ENCODE data around the gene USHBP1.
A peak's percentile ranks its signal among the peaks of the same experiment; 100 is the strongest.

USHBP1 gene

DNA sequence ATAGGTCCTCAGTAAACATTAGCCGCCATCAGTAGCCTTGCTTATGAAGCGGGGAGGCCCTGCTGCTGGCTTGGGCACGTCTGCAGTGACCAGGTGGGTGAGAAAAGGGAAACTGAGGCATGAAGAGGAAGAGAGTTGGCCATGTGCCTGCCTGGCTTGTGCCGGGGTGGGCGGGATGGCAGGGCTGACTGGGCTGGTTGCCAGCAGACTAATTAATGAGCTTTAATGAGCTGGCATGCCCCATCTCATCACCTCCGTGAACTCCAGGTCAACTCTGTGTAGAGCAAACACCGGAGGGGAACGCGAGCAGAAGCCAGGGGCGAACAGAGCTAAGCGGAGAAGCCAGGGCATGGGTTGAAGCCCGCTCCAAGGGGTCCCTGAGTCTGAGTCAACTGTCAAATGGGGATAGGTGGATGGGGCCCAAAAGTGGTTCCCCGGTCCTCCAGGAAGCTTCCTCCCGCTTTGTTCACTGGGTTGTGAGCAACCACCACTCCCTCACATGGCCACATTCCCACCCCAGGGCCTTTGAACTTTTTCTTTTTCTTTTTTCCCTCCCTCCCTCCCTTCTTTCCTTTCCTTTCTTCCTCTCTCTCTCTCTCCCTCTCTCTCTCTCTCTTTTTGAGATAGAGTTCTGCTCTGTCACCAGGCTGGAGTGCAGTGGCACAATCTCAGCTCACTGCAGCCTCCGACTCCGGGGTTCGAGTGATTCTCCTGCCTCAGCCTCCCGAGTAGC lies 27.6 kb downstream of the USHBP1 start:
- peak; percentile 44 for DNase-seq

DNA sequence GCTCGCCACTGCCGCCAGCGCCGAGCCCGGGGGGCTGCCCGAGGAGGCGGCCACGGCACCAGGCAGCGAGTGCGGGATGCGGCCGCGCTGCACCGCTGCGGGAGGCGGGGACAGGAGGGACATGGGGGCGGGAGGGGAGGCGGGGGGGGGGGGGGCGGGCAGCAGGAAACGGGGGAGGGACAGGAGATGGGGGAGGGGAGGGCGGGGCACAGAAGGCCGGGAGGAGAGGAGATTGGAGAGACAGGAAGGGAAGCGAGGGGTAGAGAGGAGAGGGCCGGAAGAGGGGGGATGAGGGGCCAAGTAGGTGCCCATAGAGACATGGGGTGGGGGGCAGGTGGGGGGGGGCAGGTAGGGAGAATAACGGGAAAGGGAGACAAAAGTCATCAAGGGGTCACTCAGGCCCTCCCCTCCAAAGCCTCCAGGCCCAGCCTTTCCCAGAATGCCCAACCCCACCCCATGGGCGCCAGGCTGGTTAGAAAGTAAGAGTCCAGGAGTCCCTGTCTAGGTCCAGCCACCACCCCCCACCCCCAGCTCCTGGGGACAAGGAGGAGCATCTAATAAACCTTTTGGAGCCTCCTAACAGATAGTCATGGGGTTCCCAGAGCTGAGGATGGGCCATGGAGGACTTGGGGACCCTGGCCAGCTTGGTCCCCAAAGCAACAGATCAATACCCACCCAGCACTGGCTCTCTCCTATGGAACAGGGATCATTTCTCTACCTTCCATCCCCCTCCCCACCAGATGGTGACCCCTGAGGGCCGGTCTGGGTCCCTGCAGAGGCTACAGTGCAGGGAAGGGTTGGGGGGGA lies 28.4 kb downstream of the USHBP1 start:
- peak; percentile 46 for DNase-seq

DNA sequence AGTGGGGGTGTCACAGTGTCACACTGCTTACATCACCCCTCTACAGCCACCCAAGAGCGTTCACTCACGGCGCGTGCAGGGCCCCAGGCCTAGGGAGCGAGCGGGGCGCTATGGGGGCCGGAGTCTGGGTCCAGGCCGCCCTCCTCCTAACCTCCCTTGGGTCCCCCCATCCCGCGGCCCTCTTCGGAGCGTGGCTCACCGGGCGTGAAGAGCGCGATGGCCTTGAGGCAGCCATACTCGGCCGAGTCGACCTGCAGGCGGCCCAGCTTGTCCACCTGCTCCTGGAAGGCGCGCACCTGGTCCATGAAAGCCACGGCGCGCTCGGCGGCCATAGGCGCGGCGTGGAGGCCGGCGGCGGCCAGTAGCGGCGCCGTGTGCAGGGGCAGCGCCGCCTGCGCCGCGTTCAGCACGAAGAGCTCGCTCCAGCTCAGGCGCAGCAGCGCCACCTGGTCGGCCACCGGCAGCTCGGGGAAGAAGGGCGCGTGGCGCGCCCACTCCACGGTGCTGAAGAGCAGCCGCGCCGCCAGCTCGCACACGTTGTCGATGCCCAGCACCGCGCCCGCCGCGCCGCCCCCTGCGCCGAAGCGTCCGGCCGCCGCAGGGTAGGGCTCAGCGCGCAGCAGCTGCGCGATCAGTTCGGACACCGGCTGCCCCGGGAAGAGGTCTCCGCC lies 29.1 kb downstream of the USHBP1 start:
- peak; percentile 66 for DNase-seq

DNA sequence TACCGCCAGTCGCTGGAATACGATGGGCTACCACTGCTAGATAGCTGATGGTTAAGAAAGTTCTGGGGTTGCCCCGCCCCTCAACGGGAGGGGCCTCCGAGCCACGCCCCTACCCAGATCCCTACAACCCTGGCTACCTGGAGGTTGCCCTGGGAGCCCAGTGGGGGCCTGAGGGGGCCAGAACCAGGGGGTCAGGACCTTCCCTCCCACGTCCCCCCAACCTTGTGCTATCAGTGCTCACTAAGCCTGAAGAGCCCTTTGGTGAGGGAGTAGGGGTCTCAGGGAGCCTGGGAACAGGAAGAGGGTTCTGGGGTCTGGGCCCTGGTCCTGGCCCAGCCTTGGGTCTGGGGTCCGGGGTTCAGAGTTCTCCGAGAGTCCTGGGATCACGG lies 29.6 kb downstream of the USHBP1 start:
- peak; percentile 82 for DNase-seq

DNA sequence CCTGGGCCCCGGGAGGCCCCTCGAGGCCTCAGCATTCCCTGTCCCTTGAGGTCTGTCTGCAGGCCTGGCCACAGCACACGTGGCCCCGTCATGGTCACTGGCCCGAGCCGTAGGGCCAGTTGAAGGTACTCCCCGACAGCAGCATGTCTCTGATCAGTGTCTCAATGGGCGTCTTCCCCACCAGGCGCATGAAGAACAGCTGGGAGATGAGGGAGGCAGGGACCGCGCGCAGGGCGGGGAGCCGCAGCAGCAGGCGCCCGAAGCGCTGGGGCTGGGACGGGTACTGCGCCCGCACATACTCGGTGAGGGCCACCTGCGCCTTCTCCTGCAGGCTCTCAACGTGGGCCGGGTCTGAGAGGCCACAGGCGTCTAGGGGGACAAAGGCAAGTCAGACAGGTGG lies 32.3 kb downstream of the USHBP1 start:
- no peak for DNase-seq

DNA sequence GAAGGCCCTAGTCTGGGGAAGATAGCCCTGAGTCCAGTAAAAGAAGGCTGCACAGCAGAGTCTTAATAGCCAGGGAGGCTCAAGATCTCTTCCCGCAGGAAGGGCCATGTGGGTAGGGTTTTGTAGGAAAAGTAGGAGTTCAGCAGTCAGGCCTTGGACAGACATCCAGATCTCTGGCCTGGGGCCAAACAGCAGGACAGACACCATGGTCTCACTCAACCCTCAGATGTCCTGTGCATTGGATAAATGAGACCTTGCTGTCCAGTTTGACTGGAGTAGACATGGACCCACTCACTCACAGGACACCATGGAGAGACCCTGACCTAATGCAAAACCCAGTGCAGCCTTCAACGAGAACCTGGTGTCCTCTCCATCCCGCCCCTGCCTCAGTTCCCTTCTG lies 34.7 kb downstream of the USHBP1 start:
- DNase-seq, result no peak

DNA sequence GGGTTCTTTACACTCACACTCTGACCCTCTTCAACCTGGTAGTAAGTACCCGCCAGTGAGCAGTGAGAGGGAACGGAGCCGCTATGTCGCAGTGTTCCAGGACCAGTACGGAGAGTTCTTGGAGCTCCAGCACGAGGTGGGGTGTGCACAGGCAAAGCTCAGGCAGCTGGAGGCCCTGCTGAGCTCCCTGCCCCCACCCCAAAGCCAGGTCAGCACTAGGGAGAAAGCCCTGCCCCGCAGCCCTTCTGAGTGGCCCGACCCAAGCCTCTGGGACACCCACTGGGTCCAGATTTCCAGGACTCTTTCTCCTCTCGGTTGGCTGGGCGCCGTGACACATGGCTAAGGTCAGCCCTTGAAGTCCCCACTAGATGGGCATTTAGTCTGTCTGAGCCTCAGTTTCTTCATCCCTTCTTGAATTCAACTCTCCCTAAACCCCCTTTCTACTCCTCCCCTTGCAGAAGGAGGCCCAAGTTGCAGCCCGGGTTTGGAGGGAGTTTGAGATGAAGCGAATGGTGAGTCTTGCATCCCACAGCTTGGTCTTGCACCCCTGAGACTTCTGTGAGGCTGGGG lies 36.7 kb downstream of the USHBP1 start:
- no peak for DNase-seq

DNA sequence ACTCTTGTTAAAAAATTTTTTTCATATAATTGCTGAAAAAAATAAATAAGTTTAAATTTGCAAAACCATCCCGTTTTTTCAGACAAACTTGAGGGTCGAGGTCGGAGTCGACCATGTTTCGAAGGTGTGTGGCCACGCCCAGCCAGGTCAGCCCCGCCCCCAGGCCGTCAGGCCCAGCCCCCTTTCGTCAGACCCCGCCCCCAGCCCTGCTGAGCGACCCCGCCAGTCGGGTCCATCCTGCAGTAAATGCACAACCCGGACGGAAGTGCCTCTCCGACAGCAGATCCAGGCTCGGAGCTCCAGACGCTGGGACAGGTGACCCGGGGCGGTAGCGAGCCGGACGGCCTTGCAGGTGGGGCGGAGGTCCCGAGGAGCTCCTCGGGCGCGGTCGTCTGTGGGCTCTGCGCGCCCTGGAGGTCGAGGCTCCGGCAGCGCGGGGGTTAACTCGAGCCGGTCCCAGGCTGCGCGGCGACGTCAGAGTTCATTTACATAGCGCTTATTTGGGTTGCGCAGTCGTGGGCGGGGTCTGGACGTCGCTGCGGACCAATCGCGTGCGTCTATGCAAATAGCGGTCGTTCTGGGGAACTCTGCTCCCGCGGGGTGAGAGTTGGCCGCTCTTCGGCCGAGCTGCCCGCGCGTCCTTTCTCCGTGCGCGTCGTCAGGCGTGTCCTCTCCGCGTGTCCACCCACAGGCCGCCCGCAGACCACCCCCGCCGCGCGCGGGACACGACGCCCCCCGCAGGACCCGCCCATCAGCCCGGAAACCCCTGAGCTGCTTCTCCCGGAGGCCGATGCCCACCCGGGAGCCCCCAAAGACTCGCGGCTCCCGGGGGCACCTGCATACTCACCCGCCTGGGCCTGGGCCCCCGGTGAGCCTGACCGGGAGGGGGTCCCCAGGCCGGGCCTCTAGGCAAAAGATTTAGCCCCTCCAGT lies 38.3 kb downstream of the USHBP1 start, which contains the start of gene OCEL1:
OCEL1 (plus strand) TSS at position 225 of the 932 bp plus-strand sequence; CDS start at position 247, 22 bp downstream.
- DNase-seq, result peak; percentile 98

DNA sequence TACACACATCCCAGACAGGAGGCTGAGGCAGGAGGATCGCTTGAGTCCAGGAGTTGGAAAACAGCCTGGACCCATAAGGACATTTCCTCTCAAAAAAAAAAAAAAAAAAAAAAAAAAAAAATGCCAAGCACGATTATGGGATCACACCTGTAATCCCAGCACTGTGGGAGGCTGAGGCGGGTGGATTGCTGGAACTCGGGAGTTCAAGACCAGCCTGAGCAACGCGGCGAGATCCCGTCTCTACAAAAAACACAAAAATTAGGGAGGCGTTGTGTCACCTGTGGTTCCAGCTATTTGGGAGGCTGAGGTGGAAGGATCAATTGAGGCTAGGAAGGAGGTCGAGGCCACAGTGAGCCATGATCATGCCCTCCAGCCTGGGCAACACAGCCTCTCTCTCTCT lies 39.5 kb downstream of the USHBP1 start:
- DNase-seq, result no peak

DNA sequence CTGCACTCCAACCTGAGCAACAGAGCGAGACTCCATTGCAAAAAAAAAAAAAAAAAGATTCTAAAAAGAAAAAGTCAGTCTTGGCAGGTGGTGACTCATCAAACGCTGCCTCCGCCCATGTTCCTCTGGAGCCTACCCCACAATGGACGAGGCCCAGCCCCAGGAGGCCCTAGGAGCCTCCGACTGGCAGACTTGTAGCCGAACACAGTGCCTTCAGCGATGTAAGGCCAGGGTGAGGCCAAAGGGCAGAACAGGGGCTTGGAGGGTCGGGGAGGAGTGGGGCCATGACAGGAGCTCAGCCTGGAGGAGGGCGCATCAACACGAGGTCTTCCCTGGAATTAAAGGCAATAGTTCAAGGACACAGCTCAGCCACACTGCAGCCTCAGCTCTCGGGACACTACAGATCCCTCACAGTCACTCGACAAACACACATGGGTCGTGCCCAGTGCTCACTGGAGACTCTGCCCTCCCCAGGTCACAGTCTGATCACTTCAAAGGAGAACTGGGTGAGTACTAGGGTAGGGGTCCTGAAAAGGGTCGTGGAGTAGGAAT lies 44.3 kb downstream of the USHBP1 start:
- peak; percentile 86 for DNase-seq

DNA sequence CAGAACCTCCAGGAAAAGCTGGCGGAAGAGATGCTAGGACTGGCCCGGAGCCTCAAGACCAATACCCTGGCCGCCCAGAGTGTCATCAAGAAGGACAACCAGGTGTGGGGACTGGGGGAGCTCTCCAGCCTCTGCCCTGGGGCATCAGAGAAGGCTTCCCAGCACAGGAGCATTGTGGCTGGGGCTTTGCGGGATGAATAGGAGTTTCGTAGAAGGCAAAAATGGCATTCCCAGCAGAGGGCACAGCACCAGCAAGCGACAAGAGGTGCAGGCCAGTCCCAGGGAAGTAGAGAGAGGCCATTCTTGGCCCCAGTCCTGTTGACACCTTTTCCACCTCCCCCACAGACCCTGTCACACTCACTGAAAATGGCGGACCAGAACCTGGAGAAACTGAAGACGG lies 45.3 kb downstream of the USHBP1 start:
- DNase-seq, result no peak

DNA sequence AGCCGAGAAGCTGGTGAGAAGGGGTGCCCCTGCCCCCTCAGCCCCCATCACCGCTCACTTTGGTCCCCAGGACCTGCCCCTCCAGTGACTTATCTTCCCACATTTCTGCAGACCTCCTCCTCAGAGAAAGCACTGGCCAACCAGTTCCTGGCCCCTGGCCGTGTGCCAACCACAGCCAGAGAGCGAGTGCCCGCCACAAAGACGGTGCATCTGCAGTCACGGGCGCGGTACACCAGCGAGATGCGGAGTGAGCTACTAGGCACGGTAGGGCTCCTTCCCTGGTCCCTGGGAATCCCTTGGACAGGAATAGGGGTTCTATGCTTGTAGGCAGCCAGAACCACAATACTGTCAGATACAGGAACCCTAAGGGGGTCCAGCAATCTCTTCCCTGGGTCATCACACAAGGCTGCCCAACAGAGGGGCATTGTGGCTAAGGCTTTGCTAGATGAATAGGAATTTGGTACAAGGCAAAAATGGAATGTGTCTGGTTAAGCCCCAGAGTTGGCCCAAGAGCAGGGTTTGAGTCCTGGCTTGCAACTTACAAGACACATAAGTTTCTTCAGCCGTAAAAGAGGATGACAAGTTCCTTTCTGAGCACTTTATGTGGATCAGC lies 48.4 kb downstream of the USHBP1 start:
- DNase-seq, result no peak

DNA sequence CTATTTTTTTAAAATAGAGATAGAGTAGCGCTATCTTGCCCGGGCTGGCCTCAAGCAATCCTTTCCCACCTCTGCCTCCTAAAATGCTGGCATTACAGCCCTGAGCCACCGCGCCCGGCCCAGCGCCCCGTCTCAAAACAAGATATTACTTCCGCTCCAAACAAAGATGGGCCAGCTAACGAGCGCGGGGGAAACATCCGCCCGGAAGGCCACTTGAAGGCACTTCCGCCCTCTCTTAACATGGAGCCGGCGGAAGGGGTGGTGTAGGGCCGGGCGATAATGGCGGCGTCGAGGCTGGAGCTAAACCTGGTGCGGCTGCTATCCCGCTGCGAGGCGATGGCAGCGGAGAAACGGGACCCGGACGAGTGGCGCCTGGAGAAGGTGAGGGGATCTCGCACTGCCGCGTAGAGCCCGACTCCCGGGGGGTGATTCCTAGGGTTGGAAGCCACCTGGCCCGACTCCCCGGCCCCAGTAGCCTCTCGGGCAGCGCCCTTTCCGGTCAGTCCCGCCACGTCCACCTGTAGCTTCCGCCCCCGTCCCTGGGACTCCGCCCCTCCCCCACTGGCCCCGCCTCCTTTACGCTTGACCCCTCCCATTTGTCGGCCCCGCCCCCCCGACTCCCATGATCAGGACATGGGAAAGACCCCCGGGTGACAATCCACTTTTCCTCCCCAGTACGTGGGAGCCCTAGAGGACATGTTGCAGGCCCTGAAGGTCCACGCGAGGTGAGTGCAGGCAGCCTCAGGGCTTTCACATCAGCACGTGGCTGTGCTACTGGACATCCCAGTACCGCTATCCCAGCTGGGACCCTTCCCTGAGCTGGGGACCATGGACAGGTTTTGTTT lies 49.2 kb downstream of the USHBP1 start, which contains the start of gene USE1:
USE1 (plus strand) TSS at position 231 of the 845 bp plus-strand sequence; CDS start at position 280, 49 bp downstream.
- peak; percentile 96 for DNase-seq

DNA sequence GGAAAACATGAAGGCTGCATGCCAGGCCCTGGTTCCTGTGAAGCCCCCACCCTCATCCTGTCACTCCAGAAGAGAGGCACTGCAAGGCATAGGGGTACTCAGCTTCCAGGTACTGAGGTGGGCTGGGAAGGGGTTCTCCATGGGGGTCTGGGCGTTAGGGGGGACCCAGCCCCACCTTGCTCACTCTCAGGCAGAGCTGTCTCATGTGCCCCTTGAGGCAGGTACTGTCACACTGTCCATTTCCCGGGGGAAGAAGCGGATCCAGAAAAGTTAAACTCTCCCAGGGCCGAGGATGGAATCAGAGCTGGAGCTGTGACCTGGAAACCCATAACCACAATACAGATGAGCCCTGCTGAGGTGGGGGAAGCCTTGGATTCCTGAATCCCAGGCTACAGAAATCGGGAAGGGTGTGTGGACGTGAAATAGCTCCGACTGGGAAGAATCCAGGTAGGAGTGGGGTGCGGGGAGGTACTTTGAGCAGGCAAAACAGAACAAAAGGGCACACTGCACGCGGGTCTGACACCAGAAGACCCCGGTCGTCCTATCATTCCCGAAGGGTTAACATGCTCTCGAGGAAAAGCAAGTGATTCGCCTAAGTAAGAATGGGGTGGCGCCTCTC lies 49.9 kb downstream of the USHBP1 start:
- DNase-seq, result no peak

DNA sequence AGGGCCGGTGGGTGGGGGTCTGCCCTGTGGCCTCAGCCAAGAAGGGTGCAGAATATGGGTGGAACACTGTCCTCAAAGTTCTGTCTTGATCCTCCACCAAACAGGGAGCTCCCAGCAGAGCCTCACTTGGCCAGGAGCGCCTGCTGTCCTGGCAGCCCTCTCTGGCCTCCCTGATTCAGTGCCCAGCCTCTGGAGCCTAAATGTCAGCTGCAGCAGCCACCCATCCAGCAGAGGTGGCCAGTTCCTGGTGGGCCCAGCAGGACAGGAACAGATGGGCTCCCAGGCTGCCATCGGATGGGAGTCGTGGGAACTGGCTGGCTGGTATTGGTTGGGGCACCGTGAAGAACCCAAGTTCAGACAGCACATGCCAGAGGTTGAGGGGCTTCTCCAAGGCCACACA lies 51.2 kb downstream of the USHBP1 start:
- DNase-seq, result no peak

DNA sequence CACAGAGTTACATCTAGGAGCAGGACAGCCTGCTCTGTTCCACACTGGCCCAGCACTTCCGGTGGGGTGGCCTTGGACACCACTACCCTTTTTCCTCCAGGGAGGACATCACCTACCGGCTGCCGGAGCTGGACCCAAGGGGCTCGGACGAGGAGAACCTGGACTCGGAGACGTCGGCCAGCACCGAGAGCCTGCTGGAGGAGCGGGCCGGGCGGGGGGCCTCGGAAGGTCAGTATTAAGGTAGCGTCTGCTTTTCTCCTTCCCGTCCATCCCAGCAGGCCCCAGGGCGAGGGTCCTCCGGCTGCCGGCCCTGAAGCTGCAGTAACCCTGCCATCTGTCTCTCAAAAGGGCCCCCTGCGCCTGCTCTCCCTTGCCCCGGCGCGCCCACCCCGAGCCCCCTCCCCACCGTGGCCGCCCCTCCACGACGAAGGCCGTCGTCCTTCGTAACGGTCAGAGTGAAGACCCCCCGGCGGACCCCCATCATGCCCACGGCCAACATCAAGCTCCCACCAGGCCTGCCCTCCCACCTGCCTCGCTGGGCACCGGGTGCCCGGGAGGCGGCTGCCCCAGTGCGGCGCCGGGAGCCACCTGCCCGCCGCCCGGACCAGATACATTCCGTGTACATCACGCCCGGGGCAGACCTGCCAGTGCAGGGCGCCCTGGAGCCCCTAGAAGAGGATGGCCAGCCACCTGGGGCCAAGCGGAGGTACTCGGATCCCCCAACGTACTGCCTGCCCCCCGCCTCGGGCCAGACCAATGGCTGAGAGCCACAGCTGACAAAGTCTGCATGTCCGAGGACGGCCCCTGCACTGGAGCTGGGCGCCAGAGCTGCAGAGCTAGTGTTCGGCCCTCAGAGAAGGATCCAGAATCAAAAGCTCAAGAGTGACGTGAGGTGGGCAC lies 52.7 kb downstream of the USHBP1 start:
- DNase-seq, result no peak

DNA sequence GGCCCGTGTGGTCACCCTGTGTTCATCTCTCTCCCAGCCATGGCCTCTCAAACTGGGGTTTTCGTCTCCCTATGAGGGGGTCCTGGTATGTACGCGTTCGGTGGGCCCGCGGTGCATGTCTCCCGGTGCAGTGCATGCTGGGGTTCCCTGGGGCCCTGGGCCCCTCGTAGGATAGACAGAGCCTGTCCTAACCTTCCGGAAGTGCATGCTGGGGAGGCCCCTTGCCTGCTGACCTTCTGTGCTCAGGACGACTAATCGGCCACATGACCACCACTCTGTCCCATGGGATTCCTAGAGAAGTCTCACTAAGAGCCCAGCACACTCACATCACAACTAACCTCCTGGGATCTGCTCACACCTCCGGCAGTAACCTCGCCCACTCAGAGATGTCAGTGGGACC lies 54.2 kb downstream of the USHBP1 start:
- no peak for DNase-seq

DNA sequence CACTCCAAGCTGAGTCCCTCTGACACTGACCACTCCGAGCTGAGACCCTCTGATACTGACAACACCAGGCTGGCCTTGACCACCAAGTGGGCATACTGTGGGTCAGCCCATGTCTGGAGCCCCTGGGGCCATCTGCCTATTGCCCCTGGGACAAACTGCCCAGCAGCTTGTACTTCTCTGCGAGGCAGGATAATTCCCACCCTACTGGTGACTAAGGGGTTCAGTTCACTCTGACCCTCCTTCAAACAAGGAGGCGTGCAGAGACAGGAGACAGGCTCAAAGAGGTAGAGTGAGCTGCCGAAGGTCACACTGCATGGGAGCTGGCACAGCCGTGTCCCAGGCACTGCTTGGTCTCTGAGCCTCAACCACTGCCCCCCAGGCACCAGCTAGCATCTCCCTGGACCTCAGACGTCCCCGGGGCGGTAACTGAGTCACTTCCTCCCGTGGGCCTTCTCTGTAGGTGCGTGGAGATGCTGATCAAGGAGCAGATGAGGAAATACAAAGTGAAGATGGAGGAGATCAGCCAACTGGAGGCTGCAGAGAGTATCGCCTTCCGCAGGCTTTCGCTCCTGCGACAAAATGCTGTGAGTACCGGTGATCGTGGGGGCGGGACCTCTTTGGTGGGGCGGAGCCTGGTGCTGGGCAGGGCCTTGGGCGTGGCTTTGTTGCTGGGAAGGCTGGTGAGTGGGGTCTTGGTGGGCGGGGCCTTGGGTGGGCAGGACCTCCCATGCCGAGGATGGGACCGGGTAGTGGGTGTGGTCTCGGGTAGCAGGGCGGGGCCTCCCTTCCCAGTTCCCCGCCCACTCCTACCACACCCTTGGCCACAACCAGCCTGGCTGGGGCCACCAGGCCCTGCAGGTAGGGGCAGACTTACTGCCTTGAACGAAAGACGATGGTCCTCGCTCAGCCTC lies 55.2 kb downstream of the USHBP1 start:
- DNase-seq, result peak; percentile 85
